HepG2 (cell line): ENCODE measurements around the gene MYRIP. TPM values are rescaled to one million over a fixed set of nuclear protein-coding genes. Genes with fewer than 3 reads are reported as not detected.

Source experiments
- ATAC-seq: fragments of 200-7000 bp; cut with Tn5 transposase; 3 replicates; pipeline ENCODE4 v1.9.1; 2020; ENCODE audit warnings: mild to moderate bottlenecking, moderate library complexity
- BruUV-seq: library from RNA; stranded (reverse); fragments of 400-500 nt; replicated peaks from 2 replicates; lab custom pipeline; 2021; lab: Mats Ljungman, UMichigan
- CTCF ChIA-PET: fragments of 300-600 bp; formaldehyde crosslinking; extraction: SDS; loops from one replicate; lab custom pipeline; 2021; ENCODE audit warnings: low total read pairs, inconsistent platforms, low intra/inter-chr PET ratio; lab: Yijun Ruan, JAX
- POLR2A ChIA-PET: fragments of 350-600 bp; sonication (Branson Sonifier 250); formaldehyde crosslinking; loops from one replicate; lab custom pipeline; 2020; ENCODE audit warnings: antibody characterized with exemption, inconsistent platforms; lab: Yijun Ruan, JAX
- DNase-seq: peaks from one replicate; pipeline ENCODE4 v3.0.0-alpha.2; 2015; ENCODE audit warnings: low spot score
- FAIRE-seq: peaks from 3 replicates; lab custom pipeline; 2011; peaks lifted over from hg19 to GRCh38; lab: Jason Lieb, UNC
- H2AFZ ChIP-seq: one replicate; pipeline ENCODE4 v1.6.1; 2011; ENCODE audit warnings: low read length, inconsistent platforms
- H3K27ac ChIP-seq: fragments of 300-600 bp; 3 replicates; pipeline ENCODE4 v1.8.0; 2011; ENCODE audit warnings: mixed run types, mild to moderate bottlenecking, mixed read lengths, low read length, inconsistent platforms; ENCODE audit not compliant: insufficient read depth; ENCODE audit errors: extremely low read length
- H3K27me3 ChIP-seq, 2 experiments: fragments of 200-600 bp in 1 of 2; 2 replicates in 1 of 2; 3 replicates in 1 of 2; pipeline versions ENCODE4 v1.6.0 to v1.8.0; 2011; ENCODE audit warnings: low read length in 2 of 2, mild to moderate bottlenecking in 2 of 2, moderate library complexity in 2 of 2, inconsistent platforms in 1 of 2; ENCODE audit not compliant: insufficient read depth in 2 of 2, control insufficient read depth in 1 of 2
- H3K36me3 ChIP-seq, 2 experiments: fragments of 200-600 bp in 1 of 2; replicated peaks in 1 of 2; 2 replicates in 1 of 2; 3 replicates in 1 of 2; pipeline versions ENCODE4 v1.5.1 to v1.8.0; 2011; ENCODE audit warnings: low read length in 2 of 2, inconsistent platforms in 1 of 2; ENCODE audit not compliant: insufficient read depth in 2 of 2, control insufficient read depth in 1 of 2
- H3K4me1 ChIP-seq: 2 replicates; pipeline ENCODE4 v1.5.1; 2012; ENCODE audit warnings: low read length, inconsistent platforms; ENCODE audit not compliant: insufficient read depth
- H3K4me2 ChIP-seq: 2 replicates; pipeline ENCODE4 v1.6.0; 2011; ENCODE audit warnings: low read depth, low read length, inconsistent platforms
- H3K4me3 ChIP-seq, 3 experiments: fragments of 200-600 bp in 1 of 3; sonication (generic), shearing (Covaris generic) in 1 of 3; replicated peaks in 1 of 3; 2 replicates each; pipeline ENCODE4 v1.5.1; 2011 to 2016; ENCODE audit warnings: low read length in 3 of 3, inconsistent platforms in 2 of 3, low read depth in 2 of 3, mild to moderate bottlenecking in 2 of 3, control low read depth in 1 of 3, mixed read lengths in 1 of 3; ENCODE audit not compliant: insufficient read depth in 1 of 3
- H3K79me2 ChIP-seq: one replicate; pipeline ENCODE4 v1.6.1; 2011; ENCODE audit warnings: low read length, inconsistent platforms; ENCODE audit not compliant: insufficient read depth
- H3K9ac ChIP-seq: 2 replicates; pipeline ENCODE4 v1.6.0; 2011; ENCODE audit warnings: mild to moderate bottlenecking, low read depth, low read length, inconsistent platforms; ENCODE audit not compliant: insufficient read depth
- H3K9me3 ChIP-seq: 2 replicates; pipeline ENCODE4 v1.5.1; 2012; ENCODE audit warnings: mild to moderate bottlenecking, low read length
- H4K20me1 ChIP-seq: 2 replicates; pipeline ENCODE4 v1.6.0; 2011; ENCODE audit warnings: inconsistent platforms, mild to moderate bottlenecking, low read length, moderate library complexity; ENCODE audit not compliant: insufficient read depth
- HMG20B ChIP-seq: conservative IDR thresholded peaks from 2 replicates; pipeline ENCODE4 v1.6.1; 2016; ENCODE audit warnings: missing genetic modification reagents, missing compliant biosample characterization
- KDM5B ChIP-seq: sonication (generic); formaldehyde crosslinking; IDR thresholded peaks from 2 replicates; pipeline ENCODE4 v1.4.0; 2020; ENCODE audit warnings: missing genetic modification reagents, mild to moderate bottlenecking, borderline replicate concordance
- MIXL1 ChIP-seq: IDR thresholded peaks from 2 replicates; pipeline ENCODE4 v1.6.1; 2016
- MTF1 ChIP-seq: sonication (generic); formaldehyde crosslinking; IDR thresholded peaks from 2 replicates; pipeline ENCODE4 v1.5.0; 2020; ENCODE audit warnings: missing genetic modification reagents
- NKX3-1 ChIP-seq: sonication (generic); formaldehyde crosslinking; IDR thresholded peaks from 2 replicates; pipeline ENCODE4 v1.5.0; 2020; ENCODE audit warnings: missing genetic modification reagents
- ZBTB21 ChIP-seq: sonication (generic); formaldehyde crosslinking; IDR thresholded peaks from 2 replicates; pipeline ENCODE4 v1.4.0; 2020; ENCODE audit warnings: missing genetic modification reagents
- ZHX1 ChIP-seq: sonication (generic); formaldehyde crosslinking; IDR thresholded peaks from 2 replicates; pipeline ENCODE4 v1.8.1; 2022; ENCODE audit warnings: low read depth, mild to moderate bottlenecking, missing genetic modification reagents
- WGBS: methylation state at CpG from one replicate; pipeline ENCODE4 v1.1.6; 2017; ENCODE audit warnings: low lambda C conversion rate; 5-methylcytosine and 5-hydroxymethylcytosine counted together
- in situ Hi-C: cut with HindIII; loops from 2 replicates; pipeline ENCODE4 v1.10.0; 2017; ENCODE audit warnings: low pct_unique_long_range_greater_than_20kb; ENCODE audit not compliant: extremely low pct_ligation_motif_present
- intact Hi-C: fragments of 100-400 bp; cut with micrococcal nuclease; formaldehyde crosslinking; loops from one replicate; pipeline ENCODE4 v1.10.0; 2022; ENCODE audit not compliant: unreplicated experiment
- polyA plus RNA-seq, 8 experiments: library from polyadenylated mRNA; depleted of rRNA in 3 of 8; stranded (reverse) in 7 of 8; unstranded in 1 of 8; fragments of >200 nt; fragmentation: Illumina TruSeq in 4 of 8; extraction: Trizol in 4 of 8; gene quantifications; 2 replicates each; pipeline versions ENCODE4 v1.2.1 to v1.2.3, GENCODE V29; 2011 to 2016; ENCODE audit warnings: low read depth in 4 of 8, missing spikeins in 1 of 8, mixed read lengths in 1 of 8; ENCODE audit not compliant: insufficient read depth in 1 of 8
- total RNA-seq, 5 experiments: library from RNA; depleted of rRNA; stranded (reverse); fragments of >200 nt; fragmentation: Illumina TruSeq; extraction: Trizol; gene quantifications; 2 replicates each; pipeline ENCODE4 v1.2.3, GENCODE V29; 2016; ENCODE audit warnings: low read depth in 1 of 5
- TF ChIP-seq, protein P1 (sequence below): sonication (generic); formaldehyde crosslinking; IDR thresholded peaks from 2 replicates; pipeline ENCODE4 v1.5.0; 2020; ENCODE audit warnings: mild to moderate bottlenecking, missing genetic modification reagents, borderline replicate concordance
- TF ChIP-seq, protein P2 (sequence below), 2 experiments: fragments of 450-650 bp in 1 of 2; sonication (generic) in 1 of 2; formaldehyde crosslinking in 1 of 2; IDR thresholded peaks; 2 replicates each; pipeline versions ENCODE4 v1.6.1 to v1.8.0; 2016 to 2022; ENCODE audit warnings: antibody characterized with exemption in 1 of 2, mild to moderate bottlenecking in 1 of 2, missing genetic modification reagents in 1 of 2

MYRIP gene
- total and polyA plus RNA-seq, 2 of the 13 experiments (the other 11 are each of a cell fraction or from before 2014, with no cell fraction given) = 0.64 to 0.84 TPM

GRCh38 chr3:39806820-39807219 is 2.6 kb upstream of the MYRIP start:
- H3K4me3 ChIP-seq = no peak overlapping the region
- H3K9me3 ChIP-seq = no peaks in the 10 kb centered on the region
- H2AFZ ChIP-seq = no peak overlapping the region
- H3K79me2 ChIP-seq = no peaks in the 10 kb centered on the region
- no peak overlapping the region; the same call in 1 of the 2 replicates for H3K4me2 ChIP-seq
- in situ Hi-C loops = no loop called here
- POLR2A ChIA-PET = no interaction called here
- CTCF ChIA-PET = no interaction called here
- H3K27ac ChIP-seq = peak overlapping the region; percentile 73
- no TSS peak for BruUV-seq
- intact Hi-C loops = no loop called here
- ATAC-seq (no peak), FAIRE-seq (no peak), DNase-seq (no peak)
- H3K27me3 ChIP-seq = peaks cover 7 to 33% of the 10 kb centered on the region in 2 experiments; a peak in 4 of 5 replicates
- peaks cover 47% of the 10 kb centered on the region for H3K4me1 ChIP-seq
- H3K36me3 ChIP-seq = no peaks in the 10 kb centered on the region
- H4K20me1 ChIP-seq = no peaks in the 10 kb centered on the region
- 93% methylated on average over 1 of the region's 1 CpG for WGBS
- H3K9ac ChIP-seq = no peak overlapping the region
- no peak for TF ChIP-seq ZHX1 (CRISPR knock-in tag)
- TF ChIP-seq MTF1 (CRISPR knock-in tag) = no peak
- TF ChIP-seq, protein P1, sequence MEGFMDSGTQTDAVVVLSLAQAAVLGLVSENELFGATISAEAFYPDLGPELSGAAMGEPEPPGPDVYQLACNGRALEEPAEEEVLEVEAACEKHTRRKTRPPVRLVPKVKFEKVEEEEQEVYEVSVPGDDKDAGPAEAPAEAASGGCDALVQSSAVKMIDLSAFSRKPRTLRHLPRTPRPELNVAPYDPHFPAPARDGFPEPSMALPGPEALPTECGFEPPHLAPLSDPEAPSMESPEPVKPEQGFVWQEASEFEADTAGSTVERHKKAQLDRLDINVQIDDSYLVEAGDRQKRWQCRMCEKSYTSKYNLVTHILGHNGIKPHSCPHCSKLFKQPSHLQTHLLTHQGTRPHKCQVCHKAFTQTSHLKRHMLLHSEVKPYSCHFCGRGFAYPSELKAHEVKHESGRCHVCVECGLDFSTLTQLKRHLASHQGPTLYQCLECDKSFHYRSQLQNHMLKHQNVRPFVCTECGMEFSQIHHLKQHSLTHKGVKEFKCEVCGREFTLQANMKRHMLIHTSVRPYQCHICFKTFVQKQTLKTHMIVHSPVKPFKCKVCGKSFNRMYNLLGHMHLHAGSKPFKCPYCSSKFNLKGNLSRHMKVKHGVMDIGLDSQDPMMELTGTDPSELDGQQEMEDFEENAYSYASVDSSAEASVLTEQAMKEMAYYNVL (CRISPR knock-in tag) = no peak
- TF ChIP-seq NKX3-1 (CRISPR knock-in tag) = no peak
- TF ChIP-seq ZBTB21 (CRISPR knock-in tag) = no peak
- no peak for TF ChIP-seq HMG20B (CRISPR knock-in tag)
- TF ChIP-seq KDM5B (CRISPR knock-in tag) = no peak
- TF ChIP-seq, protein P2, sequence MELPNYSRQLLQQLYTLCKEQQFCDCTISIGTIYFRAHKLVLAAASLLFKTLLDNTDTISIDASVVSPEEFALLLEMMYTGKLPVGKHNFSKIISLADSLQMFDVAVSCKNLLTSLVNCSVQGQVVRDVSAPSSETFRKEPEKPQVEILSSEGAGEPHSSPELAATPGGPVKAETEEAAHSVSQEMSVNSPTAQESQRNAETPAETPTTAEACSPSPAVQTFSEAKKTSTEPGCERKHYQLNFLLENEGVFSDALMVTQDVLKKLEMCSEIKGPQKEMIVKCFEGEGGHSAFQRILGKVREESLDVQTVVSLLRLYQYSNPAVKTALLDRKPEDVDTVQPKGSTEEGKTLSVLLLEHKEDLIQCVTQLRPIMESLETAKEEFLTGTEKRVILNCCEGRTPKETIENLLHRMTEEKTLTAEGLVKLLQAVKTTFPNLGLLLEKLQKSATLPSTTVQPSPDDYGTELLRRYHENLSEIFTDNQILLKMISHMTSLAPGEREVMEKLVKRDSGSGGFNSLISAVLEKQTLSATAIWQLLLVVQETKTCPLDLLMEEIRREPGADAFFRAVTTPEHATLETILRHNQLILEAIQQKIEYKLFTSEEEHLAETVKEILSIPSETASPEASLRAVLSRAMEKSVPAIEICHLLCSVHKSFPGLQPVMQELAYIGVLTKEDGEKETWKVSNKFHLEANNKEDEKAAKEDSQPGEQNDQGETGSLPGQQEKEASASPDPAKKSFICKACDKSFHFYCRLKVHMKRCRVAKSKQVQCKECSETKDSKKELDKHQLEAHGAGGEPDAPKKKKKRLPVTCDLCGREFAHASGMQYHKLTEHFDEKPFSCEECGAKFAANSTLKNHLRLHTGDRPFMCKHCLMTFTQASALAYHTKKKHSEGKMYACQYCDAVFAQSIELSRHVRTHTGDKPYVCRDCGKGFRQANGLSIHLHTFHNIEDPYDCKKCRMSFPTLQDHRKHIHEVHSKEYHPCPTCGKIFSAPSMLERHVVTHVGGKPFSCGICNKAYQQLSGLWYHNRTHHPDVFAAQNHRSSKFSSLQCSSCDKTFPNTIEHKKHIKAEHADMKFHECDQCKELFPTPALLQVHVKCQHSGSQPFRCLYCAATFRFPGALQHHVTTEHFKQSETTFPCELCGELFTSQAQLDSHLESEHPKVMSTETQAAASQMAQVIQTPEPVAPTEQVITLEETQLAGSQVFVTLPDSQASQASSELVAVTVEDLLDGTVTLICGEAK (IDR thresholded peaks at IDR 0.05) = no peak
- TF ChIP-seq, protein P2 (CRISPR knock-in tag; IDR thresholded peaks at IDR 0.05) = no peak
- TF ChIP-seq MIXL1 (CRISPR knock-in tag) = no peak
